ENCODE measurements around the gene USP9X. TPM values are rescaled to one million over a fixed set of nuclear protein-coding genes. Genes with fewer than 3 reads are reported as not detected.
A peak's percentile ranks its signal among the peaks of the same experiment; 100 is the strongest.
"Not testable (repeated sequence)": the region's sequence is repeated elsewhere in the genome, so short reads cannot be mapped to it uniquely, and the experiment has no call there.

Gene USP9X
- total RNA-seq, 1 donor from 2014 or later: 80.4 TPM

DNA sequence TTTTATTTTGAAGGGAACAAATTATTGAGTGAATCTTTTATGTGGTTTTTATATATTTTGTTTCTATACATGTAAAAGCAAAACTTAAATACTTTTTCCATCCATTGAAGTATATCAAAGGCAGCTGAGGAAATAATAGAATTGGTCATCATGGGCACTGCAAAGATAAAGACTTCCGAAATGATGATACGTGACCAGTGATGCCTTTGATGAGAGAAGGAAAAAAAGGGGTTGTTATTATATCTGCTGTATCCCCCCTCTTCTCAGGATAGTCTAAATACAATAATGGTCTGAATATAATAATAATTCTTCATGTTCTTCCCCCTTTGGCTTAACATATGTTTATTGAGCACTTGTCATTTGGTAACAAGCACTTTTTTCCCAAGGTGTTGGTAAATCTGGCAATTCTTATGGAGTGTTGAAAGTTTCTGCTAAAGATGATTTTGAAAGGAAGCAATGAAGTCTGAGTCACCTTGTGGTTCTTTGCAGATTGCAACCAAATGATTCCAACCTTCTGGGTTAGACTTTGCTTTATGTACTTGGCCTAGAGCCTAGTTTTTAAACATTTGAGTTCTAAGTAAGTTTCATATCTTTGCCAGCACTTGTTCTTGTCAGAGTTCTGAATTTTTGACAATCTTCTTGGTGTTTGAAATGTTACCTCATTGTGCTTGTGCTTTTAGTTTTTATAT lies 60.8 kb downstream of the USP9X start:
- peak; percentile 17 for TF ChIP-seq CTCF (IDR thresholded peaks at IDR 0.05)
- no peak for DNase-seq (ENCODE audit: extremely low spot score, unreplicated experiment)
- Mint-ChIP-seq H3K4me1 (ENCODE audit: unreplicated experiment) (peaks cover 20% of the 10 kb centered on the region), H3K9me3 (ENCODE audit: unreplicated experiment) (no peaks in the 10 kb centered on the region), H3K4me3 (ENCODE audit: unreplicated experiment) (no peak overlapping the region), H3K27ac (ENCODE audit: unreplicated experiment) (no peak overlapping the region), H3K27me3 (ENCODE audit: unreplicated experiment) (no peaks in the 10 kb centered on the region), H3K36me3 (ENCODE audit: unreplicated experiment) (peaks cover 11% of the 10 kb centered on the region)

DNA sequence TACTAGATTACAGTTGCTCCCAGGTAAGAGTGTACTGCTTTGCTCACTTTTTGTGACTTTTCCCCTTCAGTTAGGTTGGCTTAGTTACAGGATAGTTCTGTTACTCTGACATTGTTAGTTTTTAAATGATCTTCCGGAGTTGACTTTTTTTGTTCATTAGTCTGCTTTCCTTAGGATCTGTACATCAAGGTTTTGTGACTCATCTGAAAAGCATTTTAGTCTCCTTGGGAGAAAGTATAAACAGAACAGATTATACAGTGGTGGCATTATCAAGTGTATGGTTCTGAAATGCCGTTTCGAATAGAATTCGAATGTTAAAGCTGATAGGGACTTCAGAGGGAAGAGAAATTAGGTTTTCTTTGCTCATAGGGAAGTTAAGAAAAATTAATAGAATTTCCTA lies 63.3 kb downstream of the USP9X start:
- H3K27me3 Mint-ChIP-seq (ENCODE audit: unreplicated experiment): no peaks in the 10 kb centered on the region
- TF ChIP-seq CTCF (IDR thresholded peaks at IDR 0.05): no peak
- H3K4me3 Mint-ChIP-seq (ENCODE audit: unreplicated experiment): no peak overlapping the region
- no peaks in the 10 kb centered on the region for H3K9me3 Mint-ChIP-seq (ENCODE audit: unreplicated experiment)
- H3K27ac Mint-ChIP-seq (ENCODE audit: unreplicated experiment): peak overlapping the region; percentile 77
- peaks cover 24% of the 10 kb centered on the region for H3K4me1 Mint-ChIP-seq (ENCODE audit: unreplicated experiment)
- peaks cover 18% of the 10 kb centered on the region for H3K36me3 Mint-ChIP-seq (ENCODE audit: unreplicated experiment)
- DNase-seq (ENCODE audit: extremely low spot score, unreplicated experiment): no peak

GRCh38 chrX:41150043-41150442 lies 64.8 kb downstream of the USP9X start:
- H3K27ac Mint-ChIP-seq (ENCODE audit: unreplicated experiment): peak overlapping the region; percentile 60
- no peak overlapping the region for H3K4me3 Mint-ChIP-seq (ENCODE audit: unreplicated experiment)
- no peak for DNase-seq (ENCODE audit: extremely low spot score, unreplicated experiment)
- no peaks in the 10 kb centered on the region for H3K27me3 Mint-ChIP-seq (ENCODE audit: unreplicated experiment)
- H3K4me1 Mint-ChIP-seq (ENCODE audit: unreplicated experiment): peaks cover 24% of the 10 kb centered on the region
- H3K36me3 Mint-ChIP-seq (ENCODE audit: unreplicated experiment): peaks cover 19% of the 10 kb centered on the region
- TF ChIP-seq CTCF (IDR thresholded peaks at IDR 0.05): no peak
- peaks cover 3% of the 10 kb centered on the region for H3K9me3 Mint-ChIP-seq (ENCODE audit: unreplicated experiment)

DNA sequence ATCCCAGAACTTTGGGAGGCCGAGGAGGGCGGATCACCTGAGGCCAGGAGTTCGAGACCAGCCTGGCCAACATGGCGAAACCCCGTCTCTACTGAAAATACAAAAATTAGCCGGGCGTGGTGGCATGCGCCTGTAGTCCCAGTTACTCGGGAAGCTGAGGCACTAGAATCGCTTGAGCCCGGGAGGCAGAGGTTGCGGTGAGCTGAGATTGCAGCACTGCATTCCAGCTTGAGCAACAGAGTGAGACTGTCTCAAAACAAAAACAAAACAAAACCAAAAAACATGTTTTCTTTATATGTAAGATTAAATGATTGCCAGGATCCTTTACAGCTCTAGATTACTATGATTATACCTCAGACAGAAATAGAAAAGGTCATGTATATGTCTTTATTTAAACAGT lies 66.5 kb downstream of the USP9X start:
- H3K36me3 Mint-ChIP-seq (ENCODE audit: unreplicated experiment): peaks cover 22% of the 10 kb centered on the region
- H3K4me3 Mint-ChIP-seq (ENCODE audit: unreplicated experiment); H3K9me3 Mint-ChIP-seq (ENCODE audit: unreplicated experiment); DNase-seq (ENCODE audit: extremely low spot score, unreplicated experiment); H3K27me3 Mint-ChIP-seq (ENCODE audit: unreplicated experiment): not testable (repeated sequence)
- H3K4me1 Mint-ChIP-seq (ENCODE audit: unreplicated experiment): peaks cover 20% of the 10 kb centered on the region
- H3K27ac Mint-ChIP-seq (ENCODE audit: unreplicated experiment): peak overlapping the region; percentile 7

DNA sequence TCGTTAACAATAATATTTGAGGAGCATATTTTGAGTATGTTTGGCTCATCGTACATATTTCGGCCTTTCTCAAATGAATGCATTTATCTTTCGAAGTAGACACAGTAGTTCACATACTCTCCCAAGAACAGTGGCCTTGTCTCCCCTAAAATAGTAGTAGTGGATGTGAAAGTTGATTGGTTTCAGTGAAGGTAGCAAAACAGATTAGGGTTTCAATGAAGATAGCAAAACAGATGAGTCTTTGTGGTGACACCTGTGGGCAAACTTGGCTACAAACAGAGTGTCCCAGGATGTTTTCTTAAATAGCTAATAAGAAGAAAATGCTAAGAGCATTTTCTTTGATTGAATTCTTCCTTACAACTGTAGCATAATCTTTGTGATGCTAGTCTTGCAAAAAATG lies 67.0 kb downstream of the USP9X start:
- no peak for DNase-seq (ENCODE audit: extremely low spot score, unreplicated experiment)
- H3K36me3 Mint-ChIP-seq (ENCODE audit: unreplicated experiment): peaks cover 23% of the 10 kb centered on the region
- no peak overlapping the region for H3K4me3 Mint-ChIP-seq (ENCODE audit: unreplicated experiment)
- H3K27ac Mint-ChIP-seq (ENCODE audit: unreplicated experiment): no peak overlapping the region
- H3K4me1 Mint-ChIP-seq (ENCODE audit: unreplicated experiment): peaks cover 17% of the 10 kb centered on the region
- peaks cover 3% of the 10 kb centered on the region for H3K9me3 Mint-ChIP-seq (ENCODE audit: unreplicated experiment)
- H3K27me3 Mint-ChIP-seq (ENCODE audit: unreplicated experiment): no peaks in the 10 kb centered on the region
- TF ChIP-seq CTCF (IDR thresholded peaks at IDR 0.05): no peak

Measured in osteocyte (in vitro differentiated cells).